ES-I3 (cell line): ENCODE results near the gene LIN52.

Experiments
- H3K36me3 ChIP-seq: 2 replicates; pipeline ENCODE4 v1.6.1; 2013; ENCODE audit warnings: mild to moderate bottlenecking, low read length, control low read depth, moderate library complexity; ENCODE audit not compliant: insufficient read depth
- H3K4me1 ChIP-seq: 2 replicates; pipeline ENCODE4 v1.6.1; 2013; ENCODE audit warnings: mild to moderate bottlenecking, control low read depth, low read length; ENCODE audit not compliant: insufficient read depth
- H3K9ac ChIP-seq: 2 replicates; pipeline ENCODE4 v1.6.1; 2013; ENCODE audit warnings: low read depth, mild to moderate bottlenecking, low read length, moderate library complexity
- H3K9me3 ChIP-seq: 2 replicates; pipeline ENCODE4 v1.6.1; 2013; ENCODE audit warnings: mild to moderate bottlenecking, low read length, moderate library complexity; ENCODE audit not compliant: control insufficient read depth, insufficient read depth

Gene LIN52

GRCh38 chr14:74190927-74191575 is 106.3 kb downstream of the LIN52 start:
- Histone ChIP-seq H3K9ac (no peak overlapping the region), H3K9me3 (no peaks in the 10 kb centered on the region), H3K4me1 (no peaks in the 10 kb centered on the region), H3K36me3 (no peaks in the 10 kb centered on the region)

GRCh38 chr14:74194506-74195274 is 109.9 kb downstream of the LIN52 start:
- Histone ChIP-seq H3K9me3 (no peaks in the 10 kb centered on the region), H3K9ac (no peak overlapping the region), H3K36me3 (peaks cover 3% of the 10 kb centered on the region; the same call in 1 of the 2 replicates), H3K4me1 (no peaks in the 10 kb centered on the region)

- peaks cover 3% of the 10 kb centered on the region; the same call in 1 of the 2 replicates for H3K36me3 ChIP-seq
- no peaks in the 10 kb centered on the region for H3K4me1 ChIP-seq
- H3K9me3 ChIP-seq: no peaks in the 10 kb centered on the region
- no peak overlapping the region for H3K9ac ChIP-seq
These were observed 110.9 kb downstream of the LIN52 start for GRCh38 chr14:74195623-74196022.

- H3K4me1 ChIP-seq: no peaks in the 10 kb centered on the region
- H3K9ac ChIP-seq: no peak overlapping the region
- H3K36me3 ChIP-seq: peaks cover 3% of the 10 kb centered on the region; the same call in 1 of the 2 replicates
- no peaks in the 10 kb centered on the region for H3K9me3 ChIP-seq
These were observed 113.9 kb downstream of the LIN52 start for GRCh38 chr14:74198441-74199234.

GRCh38 chr14:74202113-74202512 is 117.4 kb downstream of the LIN52 start:
- no peaks in the 10 kb centered on the region for H3K4me1 ChIP-seq
- H3K36me3 ChIP-seq: peaks cover 3% of the 10 kb centered on the region; the same call in 1 of the 2 replicates
- no peaks in the 10 kb centered on the region for H3K9me3 ChIP-seq

GRCh38 chr14:74203639-74204038 is 118.9 kb downstream of the LIN52 start:
- no peaks in the 10 kb centered on the region for H3K4me1 ChIP-seq
- H3K36me3 ChIP-seq: peaks cover 3% of the 10 kb centered on the region; the same call in 1 of the 2 replicates
- no peak overlapping the region for H3K9ac ChIP-seq
- H3K9me3 ChIP-seq: no peaks in the 10 kb centered on the region

More at GRCh38 chr14:74202113-74202512, 117.4 kb downstream of the LIN52 start:
- no peak overlapping the region for H3K9ac ChIP-seq

GRCh38 chr14:74204491-74204890 is 119.7 kb downstream of the LIN52 start:
- H3K4me1 ChIP-seq: no peaks in the 10 kb centered on the region
- H3K36me3 ChIP-seq: peaks cover 1% of the 10 kb centered on the region; the same call in 1 of the 2 replicates
- H3K9me3 ChIP-seq: no peaks in the 10 kb centered on the region
- H3K9ac ChIP-seq: no peak overlapping the region

GRCh38 chr14:74205882-74206281 is 121.1 kb downstream of the LIN52 start:
- Histone ChIP-seq H3K4me1 (no peaks in the 10 kb centered on the region), H3K9ac (no peak overlapping the region), H3K9me3 (no peaks in the 10 kb centered on the region), H3K36me3 (no peaks in the 10 kb centered on the region)

GRCh38 chr14:74207943-74208342 is 123.2 kb downstream of the LIN52 start:
- Histone ChIP-seq H3K9ac (no peak overlapping the region), H3K36me3 (no peaks in the 10 kb centered on the region)

GRCh38 chr14:74208642-74209041 is 123.9 kb downstream of the LIN52 start:
- Histone ChIP-seq H3K4me1 (no peaks in the 10 kb centered on the region), H3K36me3 (no peaks in the 10 kb centered on the region), H3K9me3 (no peaks in the 10 kb centered on the region), H3K9ac (no peak overlapping the region)

More at GRCh38 chr14:74207943-74208342, 123.2 kb downstream of the LIN52 start:
- no peaks in the 10 kb centered on the region for H3K4me1 ChIP-seq
- H3K9me3 ChIP-seq: no peaks in the 10 kb centered on the region

GRCh38 chr14:74211945-74212580 is 127.3 kb downstream of the LIN52 start:
- no peaks in the 10 kb centered on the region for H3K9me3 ChIP-seq
- H3K36me3 ChIP-seq: no peaks in the 10 kb centered on the region
- H3K9ac ChIP-seq: no peak overlapping the region
- no peaks in the 10 kb centered on the region; the same call in 1 of the 2 replicates for H3K4me1 ChIP-seq

- Histone ChIP-seq H3K9ac (no peak overlapping the region), H3K36me3 (no peaks in the 10 kb centered on the region), H3K4me1 (no peaks in the 10 kb centered on the region; the same call in 1 of the 2 replicates), H3K9me3 (no peaks in the 10 kb centered on the region)
These were observed 129.4 kb downstream of the LIN52 start for GRCh38 chr14:74213907-74214803.

GRCh38 chr14:74216671-74217070 is 131.9 kb downstream of the LIN52 start:
- no peaks in the 10 kb centered on the region for H3K36me3 ChIP-seq
- H3K9ac ChIP-seq: no peak overlapping the region
- no peaks in the 10 kb centered on the region; the same call in 1 of the 2 replicates for H3K4me1 ChIP-seq
- H3K9me3 ChIP-seq: no peaks in the 10 kb centered on the region
